Endothelial cell of umbilical vein (primary cell): ENCODE measurements around the gene FMNL1. TPM values are rescaled to one million over a fixed set of nuclear protein-coding genes. Genes with fewer than 3 reads are reported as not detected.

Source experiments
- BruUV-seq: library from RNA; stranded (reverse); fragments of 400-500 nt; replicated peaks from 2 replicates; lab custom pipeline; 2021; lab: Mats Ljungman, UMichigan
- CTCF ChIA-PET: fragments of 300-600, 350-600 bp; sonication (Branson Sonifier 250); formaldehyde crosslinking; loops from one replicate; lab custom pipeline; 2021; ENCODE audit warnings: antibody characterized with exemption, inconsistent platforms; lab: Charles Lee
- POLR2A ChIA-PET: fragments of 300-600, 350-600 bp; sonication (Branson Sonifier 250); formaldehyde crosslinking; loops from one replicate; lab custom pipeline; 2021; ENCODE audit warnings: antibody characterized with exemption, inconsistent platforms; lab: Charles Lee
- DNase-seq: peaks from one replicate; pipeline ENCODE4 v3.0.0-alpha.2; 2011; ENCODE audit warnings: low read depth, low spot score
- FAIRE-seq: peaks from 2 replicates; lab custom pipeline; 2011; peaks lifted over from hg19 to GRCh38; lab: Jason Lieb, UNC
- H2AFZ ChIP-seq: 2 replicates; pipeline ENCODE4 v1.6.0; 2012; ENCODE audit warnings: low read depth, low read length, control low read depth, inconsistent platforms
- H3K27ac ChIP-seq: 2 replicates; pipeline ENCODE4 v1.5.1; 2011; ENCODE audit warnings: low read depth, mild to moderate bottlenecking, control low read depth, low read length, moderate library complexity; ENCODE audit not compliant: insufficient read depth
- H3K27me3 ChIP-seq, 2 experiments: 2 replicates each; pipeline versions ENCODE4 v1.6.0 to v1.6.1; 2011; ENCODE audit warnings: low read length in 2 of 2, mixed read lengths in 1 of 2; ENCODE audit not compliant: control insufficient read depth in 2 of 2, insufficient read depth in 2 of 2
- H3K36me3 ChIP-seq, 2 experiments: 2 replicates in 1 of 2; 3 replicates in 1 of 2; pipeline ENCODE4 v1.5.1; 2011; ENCODE audit warnings: low read length in 2 of 2, mild to moderate bottlenecking in 1 of 2, moderate library complexity in 1 of 2; ENCODE audit not compliant: control insufficient read depth in 2 of 2, insufficient read depth in 2 of 2; ENCODE audit errors: extremely low read depth in 1 of 2
- H3K4me1 ChIP-seq: 3 replicates; pipeline ENCODE4 v1.5.1; 2011; ENCODE audit warnings: mild to moderate bottlenecking, low read length; ENCODE audit not compliant: control insufficient read depth, insufficient read depth; ENCODE audit errors: extremely low read depth
- H3K4me2 ChIP-seq: 2 replicates; pipeline ENCODE4 v1.6.1; 2011; ENCODE audit warnings: low read length, control low read depth, mixed read lengths; ENCODE audit not compliant: insufficient read depth
- H3K4me3 ChIP-seq, 3 experiments: fragments of 200-600 bp in 1 of 3; sonication (generic), shearing (Covaris generic) in 1 of 3; replicated peaks in 1 of 3; 2 replicates each; pipeline ENCODE4 v1.5.1; 2011 to 2016; ENCODE audit warnings: control low read depth in 3 of 3, low read length in 3 of 3, mild to moderate bottlenecking in 2 of 3, inconsistent platforms in 1 of 3, low read depth in 1 of 3, moderate library complexity in 1 of 3; ENCODE audit not compliant: insufficient read depth in 1 of 3
- H3K79me2 ChIP-seq: 2 replicates; pipeline ENCODE4 v1.6.0; 2012; ENCODE audit warnings: low read length, inconsistent platforms; ENCODE audit not compliant: control insufficient read depth, insufficient read depth
- H3K9ac ChIP-seq: replicated peaks from 2 replicates; pipeline ENCODE3; 2011; ENCODE audit warnings: low read length, control low read depth; ENCODE audit not compliant: insufficient read depth; ENCODE audit errors: extremely low read depth
- H3K9me1 ChIP-seq: replicated peaks from 3 replicates; pipeline ENCODE4 v1.6.0; 2011; ENCODE audit warnings: mild to moderate bottlenecking, low read length; ENCODE audit not compliant: control insufficient read depth, insufficient read depth; ENCODE audit errors: extremely low read depth
- H3K9me3 ChIP-seq: replicated peaks from 2 replicates; pipeline ENCODE4 v1.5.1; 2012; ENCODE audit warnings: low read length, inconsistent platforms; ENCODE audit not compliant: control insufficient read depth, insufficient read depth
- H4K20me1 ChIP-seq: replicated peaks from 2 replicates; pipeline ENCODE3; 2011; ENCODE audit warnings: mild to moderate bottlenecking, low read length; ENCODE audit not compliant: control insufficient read depth, insufficient read depth; ENCODE audit errors: extremely low read depth
- CTCF ChIP-seq, 2 donors: IDR thresholded peaks; 1 replicate in 1 of 2; 2 replicates in 1 of 2; pipeline ENCODE4 v1.5.1; 2011; ENCODE audit warnings: low read length in 2 of 2, mild to moderate bottlenecking in 2 of 2, moderate library complexity in 2 of 2, control low read depth in 1 of 2, inconsistent platforms in 1 of 2, low read depth in 1 of 2; ENCODE audit not compliant: insufficient read depth in 1 of 2; ENCODE audit errors: extremely low read depth in 1 of 2
- EZH2 ChIP-seq: IDR thresholded peaks from 2 replicates; pipeline ENCODE4 v1.6.1; 2012; ENCODE audit warnings: borderline replicate concordance, low read depth, mild to moderate bottlenecking, moderate library complexity, low read length, inconsistent platforms; ENCODE audit not compliant: severe bottlenecking
- FOS ChIP-seq: IDR thresholded peaks from 2 replicates; pipeline ENCODE4 v1.6.1; 2011; ENCODE audit warnings: mild to moderate bottlenecking, low read length, moderate library complexity, borderline replicate concordance; ENCODE audit not compliant: insufficient read depth
- GATA2 ChIP-seq: IDR thresholded peaks from 2 replicates; pipeline ENCODE4 v1.7.0; 2011; ENCODE audit warnings: low read depth, mild to moderate bottlenecking, moderate library complexity, mixed read lengths, low read length; ENCODE audit not compliant: insufficient read length, insufficient read depth
- JUN ChIP-seq: IDR thresholded peaks from 2 replicates; pipeline ENCODE4 v1.6.1; 2011; ENCODE audit warnings: borderline replicate concordance, low read depth; ENCODE audit not compliant: insufficient read length, insufficient read depth
- MAX ChIP-seq: IDR thresholded peaks from 2 replicates; pipeline ENCODE4 v1.6.1; 2011; ENCODE audit not compliant: insufficient read depth, insufficient read length
- MYC ChIP-seq: IDR thresholded peaks from one replicate; pipeline ENCODE4 v1.6.1; 2011; ENCODE audit warnings: mild to moderate bottlenecking, low read depth, low read length
- POLR2A ChIP-seq: IDR thresholded peaks from 2 replicates; pipeline ENCODE4 v1.6.1; 2012; ENCODE audit warnings: low read depth, mild to moderate bottlenecking, control low read depth, low read length
- POLR2AphosphoS5 ChIP-seq: IDR thresholded peaks from 2 replicates; pipeline ENCODE4 v1.6.1; 2012; ENCODE audit warnings: low read depth, mild to moderate bottlenecking, control low read depth, low read length, moderate library complexity; ENCODE audit not compliant: insufficient read depth
- dilution Hi-C: fragments of 300-500 bp; cut with MboI; formaldehyde crosslinking; loops from one replicate; pipeline ENCODE4 v1.15.0; 2019; ENCODE audit warnings: low sequenced_read_pairs; ENCODE audit not compliant: extremely low pct_ligation_motif_present
- intact Hi-C: fragments of 100-400 bp; cut with micrococcal nuclease; formaldehyde crosslinking; loops from one replicate; pipeline ENCODE4 v1.10.0; 2022
- polyA plus RNA-seq, 4 experiments: library from polyadenylated mRNA; depleted of rRNA in 3 of 4; stranded (reverse) in 3 of 4; unstranded in 1 of 4; fragments of >200 nt; gene quantifications; 2 replicates each; pipeline versions ENCODE4 v1.2.1 to v1.2.3, GENCODE V29; 2011 to 2012; ENCODE audit warnings: missing spikeins in 1 of 4
- total RNA-seq: library from RNA; stranded (reverse); gene quantifications from 2 replicates; pipeline ENCODE4 v1.2.3, GENCODE V29; 2021

FMNL1 gene
- total and polyA plus RNA-seq, 2 donors (not counting 3 experiments of a cell fraction or from before 2014, with no cell fraction given): 0.95 to 1.6 TPM

GRCh38 chr17:45296833-45297124, 75.1 kb downstream of the FMNL1 start:
- Histone ChIP-seq H2AFZ (no peak overlapping the region), H3K9me3 (no peaks in the 10 kb centered on the region), H3K4me2 (no peak overlapping the region), H3K4me1 (peaks cover 45% of the 10 kb centered on the region), H3K79me2 (peaks cover 42% of the 10 kb centered on the region), H3K27me3 (no peaks in the 10 kb centered on the region), H3K4me3 (no peak overlapping the region), H3K9ac (no peak overlapping the region), H3K9me1 (no peaks in the 10 kb centered on the region), H4K20me1 (no peaks in the 10 kb centered on the region), H3K27ac (no peak overlapping the region), H3K36me3 (no peaks in the 10 kb centered on the region)
- no TSS peak for BruUV-seq
- no peak for FAIRE-seq
- intact Hi-C loops (loop anchor here (1.0 kb wide), 1 partner anchor 21 kb away; the partner anchor contains the start of gene MAP3K14), dilution Hi-C loops (no loop called here)
- no peak for DNase-seq
- CTCF ChIA-PET: interaction anchor here (1.6 kb wide), 1 partner anchor 20 kb away, joined by 6 read pairs; the partner anchor contains the start of gene MAP3K14
- TF ChIP-seq GATA2 (no peak), MYC (no peak), MAX (no peak), POLR2A (no peak), JUN (no peak), CTCF (IDR thresholded peaks at IDR 0.05; ENCODE audit: extremely low read depth in 1 of 2, insufficient read depth in 1 of 2, low read depth in 1 of 2, low read length in 2 of 2) (no peak), EZH2 (no peak), FOS (no peak), POLR2AphosphoS5 (no peak)
- POLR2A ChIA-PET: no interaction called here

Other genes starting within 250 kb of the FMNL1 start
- gene DCAKD, start 170.3 kb upstream of the FMNL1 start, total RNA-seq: 29.0 and 30.8 TPM in 2 replicates
- 36.5 and 39.1 TPM in 2 replicates for gene DCAKD, start 170.3 kb upstream of the FMNL1 start, polyA plus RNA-seq
- gene NMT1, start 160.6 kb upstream of the FMNL1 start, total RNA-seq: 126 and 135 TPM in 2 replicates
- gene NMT1, start 160.6 kb upstream of the FMNL1 start, polyA plus RNA-seq: 25.7 and 37.6 TPM in 2 replicates
- 35.0 and 43.1 TPM in 2 replicates for gene PLCD3, start 89.4 kb upstream of the FMNL1 start, total RNA-seq
- gene PLCD3, start 89.4 kb upstream of the FMNL1 start, polyA plus RNA-seq: 30.4 and 42.0 TPM in 2 replicates
- 6.7 and 7.5 TPM in 2 replicates for gene ACBD4, start 86.2 kb upstream of the FMNL1 start, total RNA-seq
- 4.5 and 4.7 TPM in 2 replicates for gene ACBD4, start 86.2 kb upstream of the FMNL1 start, polyA plus RNA-seq
- gene HEXIM1, start 73.4 kb upstream of the FMNL1 start, total RNA-seq: 20.0 and 20.6 TPM in 2 replicates
- gene HEXIM1, start 73.4 kb upstream of the FMNL1 start, polyA plus RNA-seq: 5.0 and 7.0 TPM in 2 replicates
- 3.8 and 4.3 TPM in 2 replicates for gene HEXIM2, start 60.0 kb upstream of the FMNL1 start, total RNA-seq
- 2.9 and 3.7 TPM in 2 replicates for gene HEXIM2, start 60.0 kb upstream of the FMNL1 start, polyA plus RNA-seq
- not detected in 2 replicates for gene SPATA32, start 40.2 kb downstream of the FMNL1 start, total RNA-seq
- gene SPATA32, start 40.2 kb downstream of the FMNL1 start, polyA plus RNA-seq: not detected in 2 replicates
- 7.9 and 9.8 TPM in 2 replicates for gene MAP3K14, start 95.1 kb downstream of the FMNL1 start, total RNA-seq
- gene MAP3K14, start 95.1 kb downstream of the FMNL1 start, polyA plus RNA-seq: 5.4 and 6.4 TPM in 2 replicates
- 40.4 and 47.0 TPM in 2 replicates for gene ARHGAP27, start 211.0 kb downstream of the FMNL1 start, total RNA-seq
- gene ARHGAP27, start 211.0 kb downstream of the FMNL1 start, polyA plus RNA-seq: 21.0 and 26.3 TPM in 2 replicates